GM12873 (cell line): ENCODE data around the gene AEBP1.

Experiments used
- CTCF ChIP-seq: IDR thresholded peaks from 2 replicates; pipeline ENCODE4 v1.5.1; 2012; ENCODE audit warnings: low read depth, mild to moderate bottlenecking, moderate library complexity, low read length, control low read depth; ENCODE audit not compliant: insufficient read depth; ENCODE audit errors: missing control alignments

Gene AEBP1

DNA sequence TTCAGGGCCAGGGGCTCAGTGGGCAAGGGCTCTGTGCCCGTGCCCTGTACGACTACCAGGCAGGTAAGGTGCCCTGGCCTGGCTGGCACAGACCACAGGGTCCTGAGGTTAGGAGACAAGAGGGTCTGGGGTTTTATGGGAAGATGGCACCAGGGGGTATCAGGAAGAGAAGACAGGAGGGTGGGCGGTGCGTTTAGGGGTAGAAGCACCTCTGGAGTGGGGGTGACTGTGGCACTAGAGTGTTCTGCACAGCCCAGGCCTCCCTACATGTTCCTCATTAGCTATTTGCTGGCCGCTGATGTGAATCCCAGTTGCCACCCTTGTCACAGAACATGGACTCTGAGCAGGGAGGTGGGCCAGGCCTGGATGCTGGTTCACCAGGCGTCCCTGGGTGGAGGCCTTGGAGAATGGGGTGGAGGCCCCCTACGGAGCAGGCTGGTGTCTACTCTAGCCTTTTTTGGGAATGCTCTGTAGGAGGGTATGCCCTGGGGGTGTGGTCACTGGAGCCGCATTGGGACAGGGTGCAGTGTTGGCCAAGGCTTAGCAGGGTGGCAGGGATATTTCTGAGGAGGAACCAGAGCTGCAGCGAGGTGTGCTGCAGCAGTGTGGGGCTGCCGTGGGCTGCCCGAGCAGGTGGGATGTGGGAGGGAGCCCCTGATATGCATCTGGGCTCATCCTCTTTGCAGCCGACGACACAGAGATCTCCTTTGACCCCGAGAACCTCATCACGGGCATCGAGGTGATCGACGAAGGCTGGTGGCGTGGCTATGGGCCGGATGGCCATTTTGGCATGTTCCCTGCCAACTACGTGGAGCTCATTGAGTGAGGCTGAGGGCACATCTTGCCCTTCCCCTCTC, 43.8 kb upstream of the AEBP1 start:
- no peak for TF ChIP-seq CTCF

DNA sequence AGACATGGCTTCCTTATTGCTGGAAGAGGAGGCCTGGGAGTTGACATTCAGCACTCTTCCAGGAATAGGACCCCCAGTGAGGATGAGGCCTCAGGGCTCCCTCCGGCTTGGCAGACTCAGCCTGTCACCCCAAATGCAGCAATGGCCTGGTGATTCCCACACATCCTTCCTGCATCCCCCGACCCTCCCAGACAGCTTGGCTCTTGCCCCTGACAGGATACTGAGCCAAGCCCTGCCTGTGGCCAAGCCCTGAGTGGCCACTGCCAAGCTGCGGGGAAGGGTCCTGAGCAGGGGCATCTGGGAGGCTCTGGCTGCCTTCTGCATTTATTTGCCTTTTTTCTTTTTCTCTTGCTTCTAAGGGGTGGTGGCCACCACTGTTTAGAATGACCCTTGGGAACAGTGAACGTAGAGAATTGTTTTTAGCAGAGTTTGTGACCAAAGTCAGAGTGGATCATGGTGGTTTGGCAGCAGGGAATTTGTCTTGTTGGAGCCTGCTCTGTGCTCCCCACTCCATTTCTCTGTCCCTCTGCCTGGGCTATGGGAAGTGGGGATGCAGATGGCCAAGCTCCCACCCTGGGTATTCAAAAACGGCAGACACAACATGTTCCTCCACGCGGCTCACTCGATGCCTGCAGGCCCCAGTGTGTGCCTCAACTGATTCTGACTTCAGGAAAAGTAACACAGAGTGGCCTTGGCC, 43.0 kb upstream of the AEBP1 start:
- TF ChIP-seq CTCF = no peak

DNA sequence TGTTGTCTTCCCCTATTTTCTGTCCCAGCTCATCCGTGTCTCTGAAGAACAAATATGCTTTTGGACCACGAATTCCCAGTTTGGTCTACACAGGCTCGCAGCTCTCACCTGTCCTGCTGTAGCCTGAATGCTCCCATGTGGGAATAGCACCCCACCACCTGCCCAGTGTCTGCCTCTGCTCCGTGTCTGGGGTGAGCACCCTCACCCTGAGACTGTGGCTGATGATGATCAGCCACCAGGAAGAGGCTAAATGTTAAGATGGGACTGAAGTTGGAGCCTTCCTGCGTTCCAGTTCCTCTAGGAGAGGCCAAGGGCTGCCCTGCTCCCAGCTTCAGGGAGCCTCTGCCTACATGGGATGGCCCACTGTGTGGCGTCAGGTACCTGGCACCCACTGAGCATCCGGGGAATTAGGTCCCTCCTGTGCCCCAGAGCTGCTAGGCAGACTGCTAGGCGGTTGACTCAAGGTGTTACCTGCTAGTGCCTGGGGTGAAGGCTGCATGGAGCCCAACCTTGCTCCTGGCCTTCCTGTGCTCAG, 42.4 kb upstream of the AEBP1 start:
- no peak for TF ChIP-seq CTCF

GRCh38 chr7:44062180-44062902, 41.8 kb upstream of the AEBP1 start:
- no peak for TF ChIP-seq CTCF

GRCh38 chr7:44062903-44063295, 41.2 kb upstream of the AEBP1 start:
- TF ChIP-seq CTCF = no peak

- TF ChIP-seq CTCF = no peak
These were observed 40.6 kb upstream of the AEBP1 start for GRCh38 chr7:44063547-44063893.
